OCI-M1 (cell line): ENCODE results near the gene HBD.

Experiments used
- DNase-seq: peaks from one replicate; lab custom pipeline; 2025; lab: John Stamatoyannopoulos, UW

HBD gene

DNA sequence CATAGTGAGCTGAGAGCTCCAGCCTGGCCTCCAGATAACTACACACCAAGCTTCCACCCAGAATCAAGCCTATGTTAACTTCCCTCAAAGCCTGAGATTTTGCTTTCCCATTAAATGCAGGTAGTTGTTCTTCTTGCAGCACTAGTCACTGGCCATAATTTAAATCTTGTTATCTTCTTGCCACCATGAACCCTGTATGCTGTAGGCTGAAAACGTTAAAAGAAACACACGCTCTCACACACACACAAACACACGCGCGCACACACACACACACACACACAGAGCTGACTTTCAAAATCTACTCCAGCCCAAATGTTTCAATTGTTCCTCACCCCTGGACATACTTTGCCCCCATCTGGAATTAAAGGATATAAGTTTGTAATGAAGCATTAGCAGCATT, 19.2 kb upstream of the HBD start:
- peak; percentile 29 for DNase-seq

DNA sequence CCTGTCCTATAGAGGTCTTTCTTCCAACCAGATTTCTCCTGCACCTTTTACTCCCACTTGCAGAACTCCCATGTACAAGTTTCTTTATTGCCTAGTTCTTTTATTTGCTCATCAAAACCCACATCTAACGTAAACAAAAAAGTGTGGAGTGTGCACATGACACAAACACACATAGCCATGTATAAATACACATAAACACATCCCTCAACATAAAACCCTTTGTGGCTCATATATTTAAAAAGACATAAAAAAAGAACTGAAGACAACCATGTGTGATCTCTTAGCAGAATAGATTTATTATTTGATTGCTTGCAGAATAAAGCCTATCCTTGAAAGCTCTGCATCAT, 18.6 kb upstream of the HBD start:
- DNase-seq = peak; percentile 62

DNA sequence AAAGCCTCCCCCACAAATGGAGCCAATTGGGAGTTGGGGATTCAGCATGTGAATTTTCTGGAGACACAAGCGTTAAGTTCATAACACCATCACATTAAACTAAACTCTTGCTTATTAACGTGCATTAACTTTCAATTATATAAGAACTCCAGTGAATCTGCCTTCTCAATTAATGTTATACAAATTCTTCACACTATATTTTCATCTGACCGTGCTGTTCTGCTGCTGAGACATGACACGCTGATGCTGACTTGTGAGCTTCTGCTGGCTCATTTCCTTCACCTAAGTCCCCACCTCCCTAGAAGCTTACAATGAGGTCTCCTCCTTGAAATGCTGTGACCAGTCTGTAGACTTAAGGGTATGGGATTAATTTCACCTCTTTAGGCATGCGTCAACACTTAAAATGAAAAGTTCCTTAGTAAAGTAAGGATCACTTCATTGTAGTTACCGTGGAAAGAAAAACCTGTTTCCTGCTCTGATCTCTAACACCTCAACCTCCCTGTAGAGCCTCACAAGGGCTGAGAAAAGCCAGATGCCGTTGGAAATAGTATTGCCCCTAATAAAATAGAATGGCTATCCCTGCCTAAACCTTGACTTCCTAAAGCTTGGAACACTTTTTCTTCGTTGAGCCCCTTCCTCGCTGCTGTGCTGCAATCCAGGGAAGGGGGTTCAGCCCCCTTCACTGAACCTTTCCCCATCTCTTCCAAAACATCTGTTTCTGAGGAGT, 18.1 kb upstream of the HBD start:
- DNase-seq = peak; percentile 71

DNA sequence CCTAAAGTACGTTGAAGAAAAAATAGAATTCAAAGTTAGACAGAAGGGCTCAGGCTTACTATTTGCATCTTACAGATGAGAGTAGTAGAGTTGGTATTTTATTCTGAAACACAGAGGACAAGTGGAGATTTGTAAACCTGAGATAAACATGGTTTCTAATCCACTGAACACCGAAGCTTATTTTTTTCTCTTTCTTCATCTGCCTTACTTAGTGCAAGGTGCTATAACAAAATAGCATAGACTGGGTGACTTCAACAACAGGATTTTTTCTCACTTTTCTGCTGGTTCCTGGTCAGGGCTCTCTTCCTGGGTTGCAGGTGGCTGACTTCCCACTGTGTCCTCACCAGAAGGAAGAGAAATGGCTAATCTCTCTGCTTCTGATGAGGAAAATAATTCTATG, 17.5 kb upstream of the HBD start:
- peak; percentile 71 for DNase-seq

DNA sequence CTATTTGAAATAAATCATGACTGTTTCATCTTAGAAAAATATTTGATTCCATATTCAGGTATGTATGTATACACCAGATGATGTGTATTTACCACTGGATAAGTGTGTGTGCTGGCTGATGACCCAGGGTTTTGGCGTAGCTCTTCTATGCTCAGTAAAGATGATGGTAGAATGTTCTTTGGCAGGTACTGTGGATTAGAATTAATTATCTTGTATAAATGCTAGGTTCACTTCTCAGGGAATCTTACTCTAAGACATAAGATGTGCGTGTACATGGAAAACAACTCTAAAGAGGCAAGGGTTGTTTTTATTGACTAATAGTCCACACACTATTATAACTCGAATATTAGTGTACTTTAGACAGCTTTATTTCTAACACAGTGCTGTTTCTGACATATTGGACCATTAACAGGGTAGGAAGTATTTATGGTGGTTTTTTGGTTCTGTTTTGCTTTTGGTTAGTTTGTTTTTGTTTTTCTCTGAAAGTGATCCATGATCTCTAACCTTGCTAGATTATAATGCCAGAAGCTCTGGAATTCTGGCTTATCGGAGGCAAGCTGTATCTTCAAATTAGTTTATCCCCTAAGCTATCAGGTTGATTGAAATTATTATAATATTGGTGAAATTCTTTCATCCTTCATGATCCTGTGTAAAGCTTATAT, 16.4 kb upstream of the HBD start:
- DNase-seq = peak; percentile 52

DNA sequence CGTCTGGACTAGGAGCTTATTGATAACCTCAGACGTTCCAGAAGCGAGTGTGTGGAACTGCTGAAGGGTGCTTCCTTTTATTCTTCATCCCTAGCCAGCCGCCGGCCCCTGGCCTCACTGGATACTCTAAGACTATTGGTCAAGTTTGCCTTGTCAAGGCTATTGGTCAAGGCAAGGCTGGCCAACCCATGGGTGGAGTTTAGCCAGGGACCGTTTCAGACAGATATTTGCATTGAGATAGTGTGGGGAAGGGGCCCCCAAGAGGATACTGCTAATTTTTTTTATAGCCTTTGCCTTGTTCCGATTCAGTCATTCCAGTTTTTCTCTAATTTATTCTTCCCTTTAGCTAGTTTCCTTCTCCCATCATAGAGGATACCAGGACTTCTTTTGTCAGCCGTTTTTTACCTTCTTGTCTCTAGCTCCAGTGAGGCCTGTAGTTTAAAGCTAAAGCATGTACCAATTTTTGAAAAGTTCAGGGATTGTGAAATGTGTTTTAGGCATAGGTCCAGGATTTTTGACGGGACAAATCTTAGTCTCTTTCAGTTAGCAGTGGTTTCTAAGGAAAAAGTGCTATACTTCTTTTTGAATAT, 15.6 kb upstream of the HBD start, which contains the start of gene HBG1:
Gene HBG1, minus strand, starts transcription at position 51 of the 590 bp plus-strand sequence. CDS start 53 bp downstream, outside the sequence.
- DNase-seq = peak; percentile 72

DNA sequence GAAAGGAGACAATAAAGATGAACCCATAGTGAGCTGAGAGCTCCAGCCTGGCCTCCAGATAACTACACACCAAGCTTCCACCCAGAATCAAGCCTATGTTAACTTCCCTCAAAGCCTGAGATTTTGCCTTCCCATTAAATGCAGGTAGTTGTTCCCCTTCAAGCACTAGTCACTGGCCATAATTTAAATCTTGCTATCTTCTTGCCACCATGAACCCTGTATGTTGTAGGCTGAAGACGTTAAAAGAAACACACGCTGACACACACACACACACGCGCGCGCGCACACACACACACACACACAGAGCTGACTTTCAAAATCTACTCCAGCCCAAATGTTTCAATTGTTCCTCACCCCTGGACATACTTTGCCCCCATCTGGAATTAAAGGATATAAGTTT, 14.2 kb upstream of the HBD start:
- peak; percentile 17 for DNase-seq

DNA sequence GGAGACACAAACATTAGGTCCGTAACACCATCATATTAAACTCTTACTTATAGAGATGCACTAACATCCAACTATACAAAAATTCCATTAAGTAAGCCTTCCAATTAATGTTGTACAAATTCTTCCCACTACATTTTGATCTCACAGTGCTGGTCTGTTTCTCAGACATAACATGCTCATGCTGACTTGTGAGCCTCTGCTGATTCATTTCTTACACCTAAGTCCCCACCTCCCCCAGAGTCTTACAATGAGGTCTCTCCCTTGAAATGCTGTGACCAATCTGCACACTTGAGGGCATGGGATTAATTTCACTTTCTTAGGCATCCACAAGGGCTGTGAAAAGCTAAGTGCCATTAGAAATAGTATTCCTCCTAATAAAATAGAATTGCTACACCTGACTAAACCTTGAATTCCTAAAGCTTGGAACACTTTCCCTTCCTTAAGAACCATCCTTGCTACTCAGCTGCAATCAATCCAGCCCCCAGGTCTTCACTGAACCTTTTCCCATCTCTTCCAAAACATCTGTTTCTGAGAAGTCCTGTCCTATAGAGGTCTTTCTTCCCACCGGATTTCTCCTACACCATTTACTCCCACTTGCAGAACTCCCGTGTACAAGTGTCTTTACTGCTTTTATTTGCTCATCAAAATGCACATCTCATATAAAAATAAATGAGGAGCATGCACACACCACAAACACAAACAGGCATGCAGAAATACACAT, 13.3 kb upstream of the HBD start:
- peak; percentile 81 for DNase-seq

DNA sequence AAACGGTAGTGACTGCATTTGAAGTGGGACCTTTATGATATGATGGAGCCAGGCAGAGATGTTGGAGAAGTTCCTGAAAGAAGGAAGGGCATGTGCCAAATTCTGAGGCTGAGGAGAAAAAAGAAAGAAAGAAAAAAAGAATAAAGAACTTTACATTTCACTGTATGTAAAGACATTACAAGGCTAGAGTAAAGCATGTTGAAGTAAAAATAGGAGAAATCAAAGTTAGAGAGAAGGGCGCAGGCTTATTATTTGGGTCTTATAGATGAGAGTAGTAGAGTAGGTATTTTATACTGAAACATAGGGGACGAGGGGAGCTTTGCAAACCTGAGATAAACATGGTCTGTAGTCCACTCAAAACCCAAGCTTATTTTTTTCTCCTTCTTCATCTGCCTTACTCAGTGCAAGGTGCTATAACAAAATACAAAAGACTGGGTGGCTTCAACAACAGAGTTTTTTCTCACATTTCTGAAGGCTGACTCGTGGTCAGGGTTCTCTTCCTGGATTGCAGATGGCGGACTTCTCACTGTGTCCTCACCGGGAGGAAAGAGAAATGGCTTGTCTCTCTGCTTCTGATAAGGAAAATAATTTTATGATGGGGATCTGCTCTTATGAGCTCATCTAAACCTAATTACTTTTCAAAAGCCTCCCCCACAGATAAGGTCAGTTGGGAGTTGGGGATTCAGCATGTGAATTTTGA, 12.6 kb upstream of the HBD start:
- peak; percentile 81 for DNase-seq

DNA sequence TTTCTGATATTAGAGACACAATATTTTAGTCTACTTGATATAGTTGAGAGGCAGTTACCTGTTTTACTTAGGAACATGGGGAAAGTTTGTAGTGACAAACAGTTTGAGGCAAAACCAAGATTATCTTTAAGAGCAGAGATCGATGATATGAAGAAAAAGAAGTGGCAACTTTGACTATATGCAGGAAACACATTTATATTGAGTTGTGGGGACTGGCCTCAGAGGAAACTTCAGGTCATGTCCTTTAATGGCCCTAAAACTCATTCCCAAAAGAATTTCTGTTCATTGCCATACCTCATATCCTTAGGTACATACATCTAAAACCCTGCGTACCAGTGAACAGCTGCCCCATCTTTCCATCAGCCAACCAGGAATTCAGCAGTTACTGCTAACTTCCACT, 10.9 kb upstream of the HBD start:
- peak; percentile 61 for DNase-seq

DNA sequence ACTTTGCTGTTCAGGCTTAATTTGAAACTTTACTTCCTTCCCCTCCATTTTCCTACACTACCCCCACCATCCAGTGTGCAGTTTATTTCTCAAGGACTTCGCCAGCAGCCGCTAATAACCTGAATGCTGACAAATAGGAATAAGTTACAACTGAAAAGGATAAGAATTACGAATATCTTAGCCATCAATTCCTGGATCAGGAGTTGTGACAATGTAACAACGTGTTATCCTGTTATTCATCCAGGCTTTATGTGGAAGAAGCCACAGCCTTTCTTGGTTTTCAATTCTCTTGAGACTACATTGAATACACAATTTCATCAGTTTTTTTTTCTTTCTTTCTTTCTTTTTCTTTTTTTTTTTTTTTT, 9.5 kb upstream of the HBD start:
- DNase-seq = peak; percentile 51

DNA sequence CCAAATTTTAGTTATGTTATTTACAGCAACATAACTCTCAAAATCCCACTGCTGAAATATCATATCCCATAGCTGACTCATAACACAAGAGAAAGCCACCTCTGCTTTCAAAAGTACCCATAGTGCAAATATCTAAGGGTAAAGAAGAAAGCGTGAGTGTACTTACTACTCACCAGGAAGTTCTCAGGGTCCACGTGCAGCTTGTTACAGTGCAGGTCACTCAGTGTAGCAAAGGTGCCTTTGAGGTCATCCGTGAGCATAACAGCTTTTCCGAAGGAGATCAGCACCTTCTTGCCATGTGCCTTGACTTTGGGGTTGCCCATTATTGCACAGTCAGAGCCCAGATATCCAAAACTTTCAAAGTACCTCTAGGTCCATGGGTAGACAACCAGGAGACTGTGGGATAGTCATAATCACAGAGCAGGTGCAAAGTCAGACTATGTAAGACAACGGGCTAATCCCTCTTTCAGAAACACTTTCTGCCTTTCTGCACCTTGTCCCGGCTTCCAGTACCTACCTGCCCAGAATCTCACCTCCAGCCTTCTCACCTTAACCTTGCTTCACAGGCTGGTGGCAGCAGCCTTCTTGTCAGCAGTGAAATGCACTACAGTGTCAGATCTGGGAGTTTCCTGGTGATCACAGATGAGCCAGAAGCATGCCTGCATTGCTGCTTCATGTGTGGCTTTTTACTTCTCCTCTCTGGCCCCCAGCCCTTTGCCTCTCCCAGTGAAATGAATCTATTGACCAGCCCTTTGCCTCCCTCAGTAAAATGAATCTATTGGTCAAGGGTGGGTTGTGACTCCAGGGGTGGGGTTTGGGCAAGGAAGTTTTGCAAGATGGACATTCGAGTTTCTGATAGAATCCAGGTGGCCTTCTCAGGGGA, 8.9 kb upstream of the HBD start:
- DNase-seq = peak; percentile 57

DNA sequence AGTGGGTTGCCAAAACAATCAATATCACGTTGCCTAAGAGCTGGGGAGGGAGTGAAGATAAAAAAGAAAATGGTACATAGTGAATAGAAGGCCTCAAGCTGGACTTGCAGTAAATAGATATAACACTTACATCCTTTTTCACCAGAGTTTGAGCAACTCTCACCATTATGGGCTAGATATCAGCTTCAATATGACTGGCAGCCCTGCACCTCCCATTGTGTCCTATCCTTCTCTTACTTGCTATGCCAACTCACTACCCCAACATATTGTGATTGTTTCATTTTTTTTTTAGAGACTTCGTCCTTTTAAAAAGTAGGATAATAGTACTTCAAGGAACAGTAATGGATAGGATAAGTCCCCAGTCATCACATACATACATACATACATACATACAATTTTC, 7.9 kb upstream of the HBD start:
- DNase-seq = peak; percentile 49

DNA sequence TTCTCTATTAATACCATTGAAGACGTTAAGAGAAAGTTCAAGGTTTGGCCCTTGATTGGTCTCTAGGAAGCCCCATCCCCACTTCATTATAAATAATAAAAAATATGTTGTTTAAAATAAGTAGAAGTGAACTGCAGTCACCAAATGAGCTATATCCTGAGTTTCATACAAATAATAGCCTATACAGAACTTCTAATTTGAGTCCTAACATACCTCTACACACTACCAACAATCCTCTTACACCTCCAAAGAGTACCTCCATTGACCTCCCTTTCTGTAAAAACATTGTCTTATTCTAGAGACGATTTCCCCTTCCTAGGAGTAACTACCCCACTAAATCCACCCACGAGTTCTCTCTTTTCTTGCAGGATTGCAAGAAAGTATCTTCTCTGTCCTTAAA, 7.2 kb upstream of the HBD start:
- no peak for DNase-seq

DNA sequence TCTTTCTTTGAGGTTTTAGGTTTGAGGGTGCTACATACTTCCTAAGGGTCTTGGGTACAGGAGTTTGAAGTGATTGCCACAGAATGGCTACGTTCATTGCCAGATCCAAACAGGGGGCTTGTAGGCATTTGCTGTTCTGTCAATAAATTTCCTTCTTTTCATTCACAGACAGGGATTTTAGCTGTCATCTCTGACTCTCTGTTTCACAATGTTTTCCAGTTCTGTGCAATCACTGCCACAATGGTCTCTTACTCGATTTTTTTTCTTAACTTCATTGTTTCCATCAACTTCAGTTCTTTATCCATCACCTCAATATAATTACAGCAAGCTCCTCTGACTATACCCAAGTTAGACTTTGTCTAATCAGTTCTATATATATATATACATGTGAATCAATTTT, 6.2 kb upstream of the HBD start:
- no peak for DNase-seq

DNA sequence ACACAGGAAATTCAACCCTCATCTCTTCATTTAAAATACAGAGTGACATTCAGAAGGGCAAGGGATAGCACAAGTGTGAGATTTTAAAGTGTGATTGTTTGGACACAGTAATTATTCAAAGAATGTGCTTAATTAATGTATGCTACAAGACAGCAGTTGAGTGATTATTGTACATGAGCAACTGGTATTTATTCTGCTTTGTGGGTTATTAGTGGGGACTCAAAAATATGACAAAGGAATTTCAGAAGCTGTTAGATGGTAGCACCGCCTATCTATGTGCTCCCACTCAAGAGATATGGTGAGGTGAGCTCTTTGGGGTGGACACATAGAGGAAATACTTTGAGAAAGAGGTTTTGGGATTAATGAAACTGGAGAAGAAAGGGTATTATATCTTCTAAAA, 5.8 kb upstream of the HBD start:
- DNase-seq = no peak

DNA sequence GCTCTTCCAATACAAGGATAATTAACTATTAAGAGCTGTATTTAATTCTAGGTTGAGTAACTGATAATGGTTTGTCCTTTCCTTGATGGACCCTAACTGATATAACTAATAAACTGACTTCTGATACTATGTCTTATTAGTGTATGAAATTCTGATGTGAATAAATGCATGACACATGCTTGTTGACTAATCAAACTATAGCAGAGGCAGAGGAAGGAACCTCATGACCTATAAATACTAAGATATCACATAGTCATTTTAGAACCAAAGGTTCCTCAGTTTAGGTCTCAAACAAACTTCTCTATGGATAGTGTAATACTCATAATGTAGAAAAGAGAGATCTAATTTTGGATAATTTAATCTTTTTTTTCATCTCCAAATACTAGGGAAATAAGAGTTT, 4.8 kb upstream of the HBD start:
- no peak for DNase-seq

DNA sequence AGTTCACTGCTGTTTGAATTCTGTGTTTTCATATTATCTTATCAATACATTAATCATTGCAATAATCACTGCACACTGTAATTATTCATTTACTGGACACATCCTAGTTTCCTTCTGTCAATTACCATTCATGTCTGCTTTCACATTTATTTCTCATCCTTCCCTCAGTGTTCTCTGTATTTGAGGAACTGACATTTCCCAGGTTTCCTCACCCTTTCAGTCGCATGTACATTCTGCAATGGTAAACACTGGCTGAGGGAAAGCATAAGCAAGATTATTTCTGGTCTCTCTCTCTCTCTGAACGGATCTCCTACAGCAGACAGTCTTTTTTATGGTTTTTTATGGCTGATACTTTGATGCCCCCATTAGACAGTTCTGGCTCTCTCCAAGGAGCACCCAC, 4.2 kb upstream of the HBD start:
- peak; percentile 32 for DNase-seq

DNA sequence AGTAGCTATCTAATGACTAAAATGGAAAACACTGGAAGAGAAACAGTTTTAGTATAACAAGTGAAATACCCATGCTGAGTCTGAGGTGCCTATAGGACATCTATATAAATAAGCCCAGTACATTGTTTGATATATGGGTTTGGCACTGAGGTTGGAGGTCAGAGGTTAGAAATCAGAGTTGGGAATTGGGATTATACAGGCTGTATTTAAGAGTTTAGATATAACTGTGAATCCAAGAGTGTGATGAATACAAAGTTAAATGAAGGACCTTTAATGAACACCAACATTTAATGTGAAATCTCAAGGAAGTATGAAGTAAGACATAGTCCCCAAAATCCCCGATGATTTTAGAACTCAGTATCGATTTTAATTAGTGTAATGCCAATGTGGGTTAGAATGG, 3.1 kb upstream of the HBD start:
- DNase-seq = no peak

DNA sequence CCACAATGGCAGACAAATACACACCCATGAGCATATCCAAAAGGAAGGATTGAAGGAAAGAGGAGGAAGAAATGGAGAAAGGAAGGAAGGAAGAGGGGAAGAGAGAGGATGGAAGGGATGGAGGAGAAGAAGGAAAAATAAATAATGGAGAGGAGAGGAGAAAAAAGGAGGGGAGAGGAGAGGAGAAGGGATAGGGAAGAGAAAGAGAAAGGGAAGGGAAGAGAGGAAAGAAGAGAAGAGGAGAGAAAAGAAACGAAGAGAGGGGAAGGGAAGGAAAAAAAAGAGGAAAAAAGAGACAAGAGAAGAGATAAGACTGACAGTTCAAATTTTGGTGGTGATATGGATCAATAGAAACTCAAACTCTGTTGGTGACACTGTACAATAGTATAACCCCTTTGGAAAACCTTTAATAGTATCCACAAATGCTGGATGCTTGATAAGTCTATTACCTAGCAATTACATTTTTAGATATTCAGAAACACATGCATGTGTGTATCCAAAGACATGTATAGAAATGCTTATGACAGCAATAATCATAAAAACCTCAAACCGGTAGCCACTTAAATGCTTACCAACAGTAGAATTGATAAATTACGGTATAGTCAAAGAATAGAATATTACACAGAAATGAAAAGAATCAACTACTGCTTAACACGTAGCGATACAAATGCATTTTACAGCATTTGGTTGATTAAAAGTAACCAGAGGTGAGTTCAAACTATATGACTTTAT, 1.2 kb upstream of the HBD start:
- no peak for DNase-seq

DNA sequence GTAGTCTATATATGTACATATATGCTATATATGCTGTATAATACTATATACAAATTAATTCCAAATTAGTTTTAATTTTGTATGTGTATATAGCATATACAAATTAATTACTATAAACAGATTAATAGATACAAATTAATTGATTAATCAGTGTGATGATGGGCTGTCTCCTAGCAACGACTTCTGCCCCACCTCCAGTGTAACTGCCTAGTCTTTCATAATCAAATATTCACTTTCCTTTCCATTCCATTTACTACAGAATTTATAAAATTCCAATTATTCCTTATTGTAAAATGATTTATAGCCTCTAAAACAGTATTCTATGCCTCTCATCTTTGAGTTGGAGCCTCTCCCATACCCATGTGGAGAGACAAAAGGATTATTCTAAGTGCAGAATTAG, 976 bp downstream of the HBD start:
- DNase-seq = no peak
